ENCODE data around the gene COL15A1.

The COL15A1 gene

DNA sequence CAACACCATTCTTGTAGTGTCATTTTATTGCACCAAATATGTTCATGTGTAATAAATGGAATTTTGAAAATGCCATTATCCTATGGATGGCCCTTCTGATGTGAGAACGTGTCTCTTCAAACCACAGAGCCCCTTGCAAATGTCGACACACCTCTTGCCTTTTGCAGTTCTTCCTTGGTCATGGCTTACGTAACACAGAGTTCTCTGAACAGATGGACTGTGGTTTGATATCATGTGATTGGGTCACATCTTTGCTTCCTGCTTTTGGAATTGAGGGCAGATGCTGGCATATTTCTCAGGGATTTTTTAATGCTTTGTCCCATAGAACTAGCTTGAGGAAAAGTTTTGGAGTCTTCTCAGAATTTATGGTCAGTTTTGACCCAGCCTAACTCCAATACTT, 165.8 kb downstream of the COL15A1 start:
- DNase-seq (ENCODE audit: low spot score) = peak; percentile 59

DNA sequence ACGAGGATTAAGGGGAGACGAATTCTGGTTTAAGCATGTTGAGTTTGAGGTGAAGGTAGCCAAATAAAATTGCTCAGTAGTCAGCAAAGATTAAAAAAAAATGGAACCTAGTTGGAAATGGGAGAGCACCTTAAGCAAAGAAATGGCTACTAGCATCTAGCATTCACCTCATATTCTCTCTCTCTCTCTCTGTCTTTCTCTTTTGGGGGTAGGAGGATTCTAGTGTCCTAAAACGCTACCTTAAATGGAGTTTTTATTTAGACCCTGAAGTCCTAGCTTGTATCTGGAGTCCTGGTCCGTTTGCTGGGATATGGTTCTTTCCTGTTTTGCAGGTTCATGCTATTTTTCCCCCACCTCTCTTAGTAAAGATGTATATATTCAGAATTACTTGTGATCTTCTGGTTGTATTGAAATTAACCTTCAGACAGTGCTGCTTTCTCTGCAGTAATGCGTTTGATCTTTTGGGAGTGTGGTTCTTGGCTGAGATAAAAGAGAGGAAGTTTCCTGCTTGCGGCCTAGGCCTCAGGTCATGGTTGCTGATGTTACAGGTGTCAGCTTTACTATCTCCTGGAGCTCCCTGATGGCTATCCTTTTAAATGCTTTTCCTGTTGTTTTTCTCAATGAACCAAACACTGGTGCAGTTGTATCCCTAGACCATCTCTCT, 169.2 kb downstream of the COL15A1 start:
- DNase-seq (ENCODE audit: low spot score) = no peak

DNA sequence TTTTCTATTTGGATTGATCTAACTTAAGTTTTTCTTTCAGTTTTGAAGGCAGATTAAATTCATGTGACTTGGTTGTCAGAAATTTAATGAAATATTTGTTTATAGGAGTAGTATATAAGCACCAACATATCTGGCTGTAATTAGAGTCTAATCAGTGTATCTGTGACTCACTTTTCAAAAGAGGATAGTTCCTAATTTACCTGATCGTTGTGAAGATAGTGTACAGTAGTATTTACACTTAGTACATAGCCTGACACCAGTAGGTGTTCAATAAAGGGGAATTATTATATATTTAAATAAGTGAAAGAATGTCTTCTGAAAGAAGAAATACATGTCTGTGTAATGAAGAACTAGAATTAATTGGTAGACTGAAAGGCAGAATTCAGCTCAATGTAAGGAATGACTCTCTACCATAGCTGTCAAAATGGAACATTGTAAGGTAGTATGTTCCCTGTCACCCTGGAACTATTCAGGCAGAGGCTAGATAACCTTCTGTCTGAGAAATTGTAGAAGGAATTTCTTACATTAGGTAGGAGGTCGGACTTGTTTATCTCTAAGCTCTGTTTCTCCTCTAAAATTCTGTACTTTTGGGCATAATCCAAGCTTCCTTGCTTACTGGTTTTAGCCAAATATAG, 169.8 kb downstream of the COL15A1 start:
- no peak for DNase-seq (ENCODE audit: low spot score)

DNA sequence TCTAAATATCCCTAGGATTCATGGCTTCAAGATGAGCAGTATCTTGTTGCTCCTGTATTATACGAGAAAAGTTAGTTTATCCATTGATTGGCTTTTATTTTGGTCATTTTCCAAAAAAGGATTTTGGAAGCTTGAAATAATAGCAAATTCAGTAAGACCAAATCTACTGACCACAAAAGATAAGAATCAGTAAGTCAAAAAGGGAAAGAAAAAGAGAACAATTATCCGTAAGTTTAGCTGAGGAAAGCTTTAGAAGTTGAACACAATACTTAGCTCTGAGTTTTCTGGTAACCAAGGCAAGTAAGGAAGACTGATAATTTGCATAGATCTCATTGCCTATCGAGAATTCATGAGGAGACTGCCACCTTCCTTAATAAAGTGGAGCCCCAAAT, 170.3 kb downstream of the COL15A1 start:
- no peak for DNase-seq (ENCODE audit: low spot score)

DNA sequence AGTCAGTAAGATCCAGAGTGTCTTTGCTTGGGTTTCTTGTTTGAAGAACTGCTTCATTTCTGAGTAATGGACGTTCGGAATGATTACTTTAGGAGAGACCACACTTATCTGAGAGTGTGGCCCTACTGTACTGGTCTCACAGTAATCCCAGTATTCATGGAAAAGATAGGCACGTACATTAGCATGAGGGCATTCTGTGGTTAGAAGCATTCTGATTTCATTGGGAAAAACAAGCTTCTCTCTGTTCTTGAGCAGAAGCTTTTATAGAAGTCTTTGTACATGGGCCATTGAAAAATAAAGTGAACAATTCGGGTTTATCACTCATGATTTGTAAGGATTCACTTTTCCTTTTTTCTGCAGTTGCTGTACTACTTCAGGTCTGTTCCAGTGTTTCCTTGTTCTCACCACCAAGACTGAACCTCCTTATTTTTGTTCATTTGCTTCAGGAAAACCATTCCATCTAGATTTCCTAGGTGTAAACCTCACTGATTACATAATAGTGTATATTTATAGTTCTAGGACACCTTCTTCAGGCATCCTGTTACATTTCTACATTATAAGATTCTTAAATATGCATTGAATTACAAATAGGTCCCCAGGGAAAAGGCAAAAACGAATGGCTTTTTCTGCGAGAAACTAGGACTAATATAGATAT, 171.3 kb downstream of the COL15A1 start:
- DNase-seq (ENCODE audit: low spot score) = no peak

DNA sequence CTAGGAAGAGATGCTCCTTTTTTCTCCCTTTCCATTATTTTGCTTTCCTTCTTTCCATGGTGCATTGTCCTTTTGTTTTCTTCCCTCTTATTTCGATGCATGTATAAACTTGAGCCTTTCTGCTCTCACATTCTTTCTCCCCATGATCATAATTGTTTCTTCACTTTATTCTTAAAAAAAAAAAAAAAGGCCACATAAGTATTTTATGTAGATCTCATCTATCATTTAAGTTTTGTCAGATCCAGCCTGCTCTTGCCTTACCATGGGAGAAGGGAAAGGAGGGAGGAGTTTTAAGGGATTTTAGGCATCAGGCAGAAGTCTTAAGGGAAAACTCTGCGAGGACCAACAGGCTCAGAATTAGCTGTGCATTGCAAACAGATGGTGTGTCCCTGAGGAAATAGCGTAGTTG, 172.3 kb downstream of the COL15A1 start:
- DNase-seq (ENCODE audit: low spot score) = no peak

DNA sequence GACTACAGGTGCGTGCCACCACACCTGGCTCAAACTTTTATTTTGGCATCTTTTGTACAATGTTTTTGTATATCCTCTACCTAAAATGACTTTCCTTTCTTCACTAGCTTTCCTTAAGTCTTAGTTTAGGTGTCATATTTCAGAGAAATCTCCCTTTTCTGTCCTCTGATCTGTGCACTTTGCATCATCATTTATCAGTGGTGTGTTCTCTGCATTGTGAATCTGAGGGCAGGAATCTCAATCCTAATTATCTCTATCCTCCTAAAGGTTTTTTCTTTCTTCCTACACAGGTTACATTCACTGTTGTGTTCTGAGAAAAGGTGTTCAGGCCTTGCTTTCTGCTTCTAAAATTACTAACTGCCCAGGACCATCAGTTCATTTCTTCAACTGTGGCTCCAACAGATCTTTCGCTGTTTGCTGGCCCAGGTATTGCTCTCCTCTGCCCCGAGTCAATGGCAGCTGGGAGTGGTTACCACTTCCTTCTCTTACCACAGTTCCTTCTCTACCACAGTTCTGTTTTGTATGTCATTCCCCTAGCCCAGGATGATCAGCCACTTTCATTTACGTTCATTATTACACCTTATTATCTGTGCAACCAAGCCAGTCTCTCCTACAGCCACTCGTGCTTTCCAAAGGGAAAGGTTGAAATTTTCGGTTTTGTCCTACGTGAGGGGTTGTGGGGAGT, 175.2 kb downstream of the COL15A1 start:
- no peak for DNase-seq (ENCODE audit: low spot score)

- no peak for DNase-seq (ENCODE audit: low spot score)
These were observed 176.4 kb downstream of the COL15A1 start for GRCh38 chr9:99119976-99120655.

Measured in GM03348 (cell line).